ENCODE results near the gene SECISBP2L.

Gene SECISBP2L

DNA sequence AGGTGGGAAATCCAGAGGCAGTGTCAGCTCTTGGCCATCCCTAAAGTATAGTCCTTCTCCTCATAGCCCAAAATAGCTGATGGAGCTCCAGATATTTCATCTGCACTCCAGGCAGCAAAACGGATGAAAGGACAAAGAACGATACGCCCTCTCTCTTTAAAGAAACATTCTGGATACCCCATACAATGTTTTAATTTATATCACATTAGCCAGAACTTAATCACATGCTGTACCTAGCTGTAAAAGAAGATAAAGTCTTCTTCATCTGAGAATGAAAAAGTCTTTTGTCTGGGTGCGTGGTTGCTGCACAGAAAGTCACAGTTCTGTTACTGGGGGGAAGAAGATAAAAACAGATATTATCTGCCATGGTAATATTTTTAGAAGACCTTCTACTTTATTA lies 78.2 kb downstream of the SECISBP2L start:
- DNase-seq (ENCODE audit: extremely low read depth in 1 of 2, low read depth in 1 of 2) = no peak

DNA sequence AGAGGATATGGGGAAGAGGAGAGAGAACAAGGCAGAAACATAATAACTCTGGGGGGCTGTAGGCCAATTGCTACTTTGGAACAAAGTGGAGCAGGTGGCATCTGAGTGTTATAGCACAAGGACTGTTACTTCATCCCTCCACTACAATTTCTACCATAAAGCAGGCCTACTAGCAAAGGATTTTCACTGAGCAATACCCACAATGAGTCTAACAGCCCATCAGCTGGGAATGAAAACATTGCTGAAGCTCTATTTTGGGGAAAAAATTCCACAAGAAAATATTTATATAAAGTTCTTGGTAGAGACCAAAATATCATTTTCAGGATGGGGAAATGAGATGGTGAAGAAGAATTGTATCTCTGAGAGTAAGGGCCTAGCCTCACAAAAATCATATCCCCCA lies 78.9 kb downstream of the SECISBP2L start:
- DNase-seq (ENCODE audit: extremely low read depth in 1 of 2, low read depth in 1 of 2) = no peak

DNA sequence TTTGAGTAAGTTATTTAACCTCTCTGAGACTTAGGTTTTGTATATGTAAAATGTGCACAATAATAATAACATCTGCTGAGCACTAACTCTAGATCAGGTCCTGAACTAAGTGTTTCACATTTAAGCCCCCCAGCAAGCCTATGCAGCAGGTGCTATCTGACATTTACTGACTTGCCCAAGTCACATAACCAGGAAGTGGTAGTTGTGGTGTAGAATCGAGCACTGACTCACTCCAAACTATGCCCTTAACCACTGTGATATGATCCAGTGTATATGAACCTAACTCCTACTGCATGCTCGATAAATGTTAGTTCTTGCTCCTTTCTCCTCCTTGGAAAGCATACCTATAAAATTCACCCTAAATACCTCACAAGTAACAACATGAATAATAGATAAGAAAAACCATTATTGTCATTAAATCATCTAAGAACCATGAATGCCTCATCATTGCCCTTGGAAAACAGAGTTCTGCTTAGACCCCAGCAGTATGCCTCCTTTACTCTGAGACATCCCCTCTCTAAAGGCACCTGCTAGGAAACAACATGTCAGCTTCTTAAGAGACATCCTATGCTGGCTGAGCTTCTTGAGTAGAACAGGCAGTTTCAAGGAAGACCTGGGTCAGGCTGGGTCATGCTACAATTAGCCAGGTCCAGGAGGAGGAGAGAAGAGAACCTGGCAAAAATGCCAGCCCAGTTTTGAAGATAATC lies 79.5 kb downstream of the SECISBP2L start:
- no peak for DNase-seq (ENCODE audit: extremely low read depth in 1 of 2, low read depth in 1 of 2)

DNA sequence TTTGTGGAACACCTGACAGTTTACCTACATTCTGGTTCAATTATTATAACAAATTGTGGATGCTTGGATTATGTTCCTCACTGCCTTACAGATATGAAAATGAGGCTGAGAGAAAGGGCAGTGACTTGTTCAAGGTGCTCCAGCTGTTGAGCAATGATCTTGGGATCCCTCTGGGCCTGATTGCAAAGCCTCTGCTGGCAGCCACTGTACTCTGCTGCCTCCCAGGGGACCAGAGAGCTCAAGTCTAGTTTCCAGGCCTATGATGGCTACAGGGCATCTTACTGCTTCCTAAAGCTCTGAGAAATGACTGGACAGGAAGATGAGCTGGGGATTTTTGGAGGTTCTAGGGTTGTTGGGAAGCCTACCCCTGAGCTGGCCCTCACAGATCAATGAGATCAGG lies 80.3 kb downstream of the SECISBP2L start:
- no peak for DNase-seq (ENCODE audit: extremely low read depth in 1 of 2, low read depth in 1 of 2)

DNA sequence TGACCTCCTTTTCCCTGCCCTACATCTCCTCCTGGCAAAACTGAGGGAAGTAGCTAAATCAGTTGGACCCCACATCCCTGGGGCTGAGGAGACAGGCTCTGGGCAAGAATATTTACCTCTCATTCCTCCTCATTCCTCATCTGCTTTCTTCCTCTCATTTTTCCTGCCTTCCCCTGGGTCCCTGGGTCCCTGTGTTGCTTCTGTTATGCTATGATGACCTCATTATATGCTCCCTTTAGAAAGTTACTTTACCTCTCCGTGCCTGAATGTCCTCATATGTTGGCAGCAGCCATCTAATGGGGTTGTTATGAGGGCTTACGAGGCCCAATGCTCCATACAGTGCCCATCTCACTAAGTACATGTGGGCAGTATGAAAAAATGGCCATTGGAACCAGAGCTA lies 81.3 kb downstream of the SECISBP2L start:
- DNase-seq (ENCODE audit: extremely low read depth in 1 of 2, low read depth in 1 of 2) = no peak

DNA sequence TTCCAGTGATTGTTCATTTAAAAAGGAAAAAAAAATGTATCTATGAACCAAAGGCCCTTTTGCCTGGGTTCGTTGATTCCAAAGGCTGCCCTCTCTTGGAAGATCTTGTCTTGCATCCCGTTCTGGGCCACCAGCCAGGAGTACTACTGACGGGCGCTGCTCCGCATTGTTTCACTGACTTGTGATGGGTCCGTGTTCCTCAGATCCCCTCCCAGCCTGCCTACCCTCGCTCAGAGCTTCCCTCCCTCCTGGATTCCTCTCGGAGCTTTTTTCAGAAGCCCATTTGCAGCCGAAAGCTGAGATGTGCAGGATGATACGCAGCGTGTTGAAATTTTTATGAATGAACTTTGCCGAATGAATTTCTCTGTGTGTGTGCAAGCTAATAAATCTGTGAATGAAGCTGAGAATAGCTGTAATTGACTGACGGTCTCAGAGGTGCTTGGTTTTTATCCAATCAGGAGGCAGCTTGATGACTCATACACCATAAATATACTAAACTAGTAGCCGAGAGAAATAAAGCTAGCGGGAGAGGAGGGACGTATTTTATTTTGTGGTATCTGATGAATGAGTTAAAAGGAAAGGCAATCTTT lies 82.6 kb downstream of the SECISBP2L start, which contains the start of gene SHC4:
Gene SHC4, minus strand, starts transcription at position 396 of the 590 bp plus-strand sequence. CDS start 904 bp downstream, outside the sequence.
- no peak for DNase-seq (ENCODE audit: extremely low read depth in 1 of 2, low read depth in 1 of 2)

DNA sequence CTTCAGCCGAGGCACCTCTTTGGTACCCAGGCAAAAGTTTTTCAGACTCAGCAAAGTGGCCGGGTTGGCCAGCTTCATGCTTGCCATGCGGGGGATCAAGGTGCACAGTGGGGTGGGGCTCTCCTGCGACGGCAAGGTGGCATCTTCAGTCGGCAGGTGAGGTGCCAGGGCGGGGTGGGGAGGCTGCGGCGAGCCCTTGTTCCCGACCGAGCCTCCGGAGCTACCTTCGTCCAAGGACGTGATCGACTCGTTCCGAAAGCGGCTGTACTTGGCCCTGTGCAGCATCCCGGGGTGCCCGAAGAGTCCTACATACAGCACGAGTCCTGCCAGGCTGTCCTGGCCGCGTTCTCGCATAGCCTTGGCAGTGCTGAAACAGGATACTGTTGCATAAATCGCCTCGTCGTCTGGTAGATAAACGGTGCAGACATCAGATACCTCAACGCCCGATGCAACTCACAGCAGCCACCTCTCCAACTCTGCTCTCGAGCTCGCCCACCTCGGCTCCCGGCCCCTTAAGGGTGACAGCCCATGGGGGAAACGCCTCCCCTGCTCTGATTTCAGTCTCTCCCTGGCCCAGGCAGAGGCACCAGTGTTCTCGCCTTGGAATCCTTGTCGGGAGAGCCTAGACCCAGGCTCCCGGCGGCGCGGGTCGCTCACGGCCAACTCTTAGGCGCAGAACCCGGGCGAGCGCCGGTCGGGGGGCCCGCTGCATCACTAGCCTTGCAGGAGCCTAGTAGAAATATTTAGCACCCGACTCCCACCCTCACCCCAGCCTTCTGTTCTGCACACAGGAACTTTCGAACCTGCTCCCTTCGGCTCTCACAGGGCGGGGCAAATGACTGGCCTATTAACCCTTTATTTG lies 83.4 kb downstream of the SECISBP2L start:
- no peak for DNase-seq (ENCODE audit: extremely low read depth in 1 of 2, low read depth in 1 of 2)

DNA sequence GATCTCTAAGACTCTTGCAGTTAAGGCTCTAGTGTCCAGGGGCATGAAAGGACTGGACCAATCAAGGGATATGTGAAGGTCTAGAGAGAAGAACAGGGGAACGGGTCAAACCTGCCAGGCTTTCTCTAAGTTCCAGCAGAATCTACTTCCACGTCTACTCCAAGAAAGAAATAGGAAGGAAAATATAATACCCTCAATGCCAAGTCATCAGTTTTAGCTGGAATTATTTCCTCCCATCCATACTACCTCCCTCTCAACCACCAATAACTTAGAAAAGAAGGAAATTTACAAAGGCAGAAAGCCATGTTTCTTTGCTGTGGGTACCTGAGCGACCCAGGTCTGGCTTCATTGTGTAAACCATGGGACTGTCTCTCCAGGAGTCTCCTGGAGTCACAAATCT lies 90.3 kb downstream of the SECISBP2L start:
- DNase-seq (ENCODE audit: extremely low read depth in 1 of 2, low read depth in 1 of 2) = no peak

DNA sequence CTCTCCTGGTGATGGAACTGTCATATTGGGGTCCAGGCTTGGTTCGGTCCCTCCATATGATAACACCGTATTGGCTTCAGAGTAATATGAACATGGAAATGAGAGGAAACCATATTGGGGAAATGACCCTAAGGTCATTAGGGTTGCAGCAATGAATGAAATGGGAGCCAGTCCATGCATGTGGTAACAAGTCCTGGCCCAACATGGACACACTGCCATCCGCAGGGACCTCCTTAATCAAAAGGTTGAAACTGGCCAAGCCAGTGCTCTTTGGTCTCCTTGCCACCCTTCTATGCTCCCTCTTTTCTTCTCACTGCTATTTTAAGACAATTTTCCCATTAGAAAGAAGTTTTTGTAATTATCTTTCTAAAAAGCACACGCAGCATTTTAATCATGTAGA lies 90.9 kb downstream of the SECISBP2L start:
- DNase-seq (ENCODE audit: extremely low read depth in 1 of 2, low read depth in 1 of 2) = no peak

DNA sequence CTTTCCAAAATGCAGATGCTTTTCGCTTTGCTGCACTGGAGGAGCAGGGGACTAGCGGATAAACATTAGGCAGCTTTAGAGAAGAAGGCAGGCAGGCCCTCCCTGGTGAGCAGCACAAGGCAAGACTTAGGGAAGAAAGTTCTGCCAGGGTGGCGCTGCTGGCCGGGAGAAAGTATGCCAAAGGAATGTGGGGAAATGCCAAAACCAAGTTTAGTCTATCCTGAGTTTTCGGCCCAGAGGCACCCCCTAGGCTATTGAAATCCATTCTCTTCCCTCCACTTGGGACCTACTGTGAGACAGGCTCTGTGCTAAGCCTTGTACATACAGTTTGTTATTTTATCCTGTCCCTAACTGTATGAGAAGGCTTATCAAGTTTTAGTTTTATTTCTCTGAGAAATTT lies 91.7 kb downstream of the SECISBP2L start:
- DNase-seq (ENCODE audit: extremely low read depth in 1 of 2, low read depth in 1 of 2) = no peak

DNA sequence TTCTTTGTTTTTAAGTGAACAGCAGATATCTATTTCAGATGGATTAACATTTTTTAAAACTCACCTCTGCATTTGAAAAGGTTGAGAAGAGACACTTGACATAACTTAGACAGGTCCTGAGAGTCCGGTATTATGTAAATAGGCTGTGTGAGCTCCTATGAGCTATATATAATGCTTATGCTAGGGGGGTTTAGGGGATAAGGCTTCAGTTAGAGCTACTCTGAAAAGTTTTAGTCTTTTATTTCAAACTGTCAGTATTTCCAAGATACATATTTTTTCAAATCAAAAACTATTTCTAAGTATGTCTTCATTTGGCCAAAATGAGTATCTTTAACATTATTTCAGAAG lies 99.4 kb downstream of the SECISBP2L start:
- no peak for DNase-seq (ENCODE audit: extremely low read depth in 1 of 2, low read depth in 1 of 2)

DNA sequence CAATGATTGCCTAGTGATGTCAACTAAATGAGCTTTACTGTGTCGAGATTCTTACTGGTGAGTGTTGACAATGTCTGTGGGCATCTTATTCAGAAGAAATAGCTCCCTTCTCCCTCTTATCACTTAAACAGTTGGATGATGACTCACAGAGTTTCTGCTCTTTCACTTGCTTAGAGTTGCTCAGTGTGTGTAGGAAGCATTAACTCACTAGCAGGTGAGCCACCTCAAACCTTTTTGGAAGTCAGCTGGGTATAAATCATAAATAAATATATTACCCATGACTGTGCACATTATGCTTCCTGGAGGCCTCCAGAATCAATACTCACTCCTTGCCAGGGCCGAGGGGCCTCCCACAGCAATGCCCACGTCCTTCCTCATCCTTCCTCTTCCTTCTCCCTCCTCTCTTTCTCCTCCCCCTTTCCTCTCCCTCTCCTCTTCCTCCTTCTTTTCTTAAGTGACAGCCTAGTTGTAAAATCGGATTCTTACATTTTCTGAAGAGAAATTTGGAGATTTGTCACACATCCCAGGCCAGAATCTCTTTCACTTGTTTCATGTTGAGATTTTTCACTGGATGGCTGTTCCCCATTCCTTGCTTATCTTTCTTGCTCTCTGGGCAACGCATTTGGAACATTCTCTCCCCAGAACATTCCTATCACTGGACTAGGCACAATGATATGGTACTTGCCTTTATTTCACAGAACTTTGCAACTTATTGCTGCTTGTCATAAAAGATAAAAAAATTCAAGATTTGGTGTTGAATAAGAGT lies 100.0 kb downstream of the SECISBP2L start:
- no peak for DNase-seq (ENCODE audit: extremely low read depth in 1 of 2, low read depth in 1 of 2)

DNA sequence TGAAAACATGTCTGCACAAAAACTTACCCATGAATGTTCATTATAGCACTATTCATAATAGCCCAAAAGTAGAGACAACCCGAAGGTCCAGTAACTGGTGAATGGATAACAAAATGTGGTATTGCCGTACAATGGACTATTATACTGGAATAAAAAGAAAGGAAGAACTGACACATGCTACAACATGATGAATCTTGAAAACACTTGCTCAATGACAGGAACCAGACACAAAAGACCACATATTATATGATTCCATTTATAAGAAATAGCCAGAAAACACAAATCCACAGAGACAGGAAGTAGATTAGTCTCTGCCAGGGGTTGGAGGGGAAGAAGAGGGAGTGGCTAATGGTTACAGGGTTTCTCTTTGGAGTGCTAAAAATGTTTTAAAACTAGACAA lies 100.9 kb downstream of the SECISBP2L start:
- DNase-seq (ENCODE audit: extremely low read depth in 1 of 2, low read depth in 1 of 2) = no peak

DNA sequence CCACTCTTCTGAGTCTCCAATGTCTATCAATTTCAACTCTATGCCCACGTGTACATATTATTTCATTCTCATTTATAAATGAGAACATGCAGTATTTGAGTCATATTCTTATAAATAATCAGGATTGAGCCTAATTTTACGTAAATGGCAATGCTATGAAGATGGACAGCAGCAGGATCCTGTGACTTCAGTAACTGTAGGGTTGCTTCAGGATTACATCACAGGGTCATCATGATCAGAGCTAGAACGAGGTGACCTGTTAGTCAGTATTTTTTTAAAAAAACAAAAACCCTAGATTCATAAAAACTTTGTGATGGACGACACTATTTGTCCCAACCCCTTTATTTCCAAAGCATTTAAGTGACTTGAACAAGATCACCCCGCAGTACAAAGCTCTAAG lies 104.3 kb downstream of the SECISBP2L start:
- no peak for DNase-seq (ENCODE audit: extremely low read depth in 1 of 2, low read depth in 1 of 2)

DNA sequence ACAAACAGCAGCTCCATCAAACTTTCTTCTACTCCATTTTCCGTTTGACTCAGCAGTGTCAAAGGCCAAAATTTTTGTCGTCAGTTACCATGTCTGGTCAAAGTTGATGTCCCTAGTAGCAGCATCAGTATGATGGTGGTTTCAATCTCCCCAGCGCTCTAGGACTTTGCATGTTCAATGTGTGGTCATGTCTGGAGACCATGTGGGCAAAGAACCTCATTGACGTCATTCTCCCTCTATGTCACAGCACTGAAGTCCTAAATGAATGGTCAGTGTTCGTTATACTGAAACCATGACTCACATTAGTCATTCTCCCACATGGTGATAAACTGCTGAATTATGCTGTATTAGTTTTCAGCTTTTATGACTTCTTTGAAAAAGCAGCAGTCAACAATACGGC lies 105.7 kb downstream of the SECISBP2L start:
- DNase-seq (ENCODE audit: extremely low read depth in 1 of 2, low read depth in 1 of 2) = no peak

DNA sequence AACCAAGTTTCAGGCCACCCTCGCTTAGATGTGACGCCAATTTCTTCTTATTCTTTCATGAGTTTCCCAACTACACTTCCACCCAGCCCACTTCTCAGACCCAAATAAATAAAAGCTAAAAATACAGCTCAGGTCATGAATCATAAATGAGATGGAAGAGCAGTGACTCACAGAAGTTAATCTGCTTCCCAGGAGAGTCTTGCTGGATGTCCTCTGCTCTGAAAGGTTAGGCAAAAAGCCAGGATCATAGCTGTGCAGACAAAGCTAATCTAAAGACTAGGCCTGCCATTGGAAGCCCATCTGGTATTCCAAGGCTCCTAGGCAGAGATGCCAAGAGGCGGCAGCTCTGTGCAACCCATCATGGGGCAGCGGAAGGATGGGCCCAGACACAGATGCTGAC lies 106.6 kb downstream of the SECISBP2L start:
- DNase-seq (ENCODE audit: extremely low read depth in 1 of 2, low read depth in 1 of 2) = no peak
